Tibial nerve (tissue), 4 donors: ENCODE data around the gene ATP2C2. TPM values are rescaled to one million over a fixed set of nuclear protein-coding genes. Genes with fewer than 3 reads are reported as not detected.

Experiments
- DNase-seq, 2 donors: peaks; one replicate each; pipeline ENCODE4 v3.0.0-alpha.2; 2019; ENCODE audit warnings: low spot score in 2 of 2
- H3K27ac ChIP-seq, 4 donors: fragments of 200-600 bp; sonication (generic) in 3 of 4; one replicate each; pipeline ENCODE4 v1.5.1; 2017 to 2019; ENCODE audit warnings: mild to moderate bottlenecking in 1 of 4
- H3K27me3 ChIP-seq, 2 donors: fragments of 200-600 bp; sonication (generic) in 1 of 2; one replicate each; pipeline versions ENCODE4 v1.5.1 to v1.6.0; 2017 to 2019
- H3K36me3 ChIP-seq, 3 donors: fragments of 200-600 bp; sonication (generic); one replicate each; pipeline ENCODE4 v1.5.1; 2018 to 2019
- H3K4me1 ChIP-seq, 4 donors: fragments of 200-600 bp; sonication (generic) in 3 of 4; one replicate each; pipeline ENCODE4 v1.5.1; 2017 to 2019
- H3K4me3 ChIP-seq, 4 donors: fragments of 200-600 bp; sonication (generic) in 3 of 4; one replicate each; pipeline ENCODE4 v1.5.1; 2017 to 2019; ENCODE audit warnings: mild to moderate bottlenecking in 1 of 4, moderate library complexity in 1 of 4
- H3K9me3 ChIP-seq, 4 donors: fragments of 200-600 bp; sonication (generic) in 3 of 4; one replicate each; pipeline ENCODE4 v1.5.1; 2017 to 2019
- CTCF ChIP-seq, 5 experiments: fragments of 200-600 bp in 3 of 5; fragments of 450-650 bp in 2 of 5; sonication (generic) in 3 of 5; IDR thresholded peaks; one replicate each; pipeline ENCODE4 v1.5.1; 2016 to 2019; ENCODE audit warnings: antibody characterized with exemption in 5 of 5, mild to moderate bottlenecking in 3 of 5, moderate library complexity in 2 of 5
- EP300 ChIP-seq, 2 donors: sonication (generic); formaldehyde crosslinking; IDR thresholded peaks; one replicate each; pipeline ENCODE4 v1.6.1; 2017; ENCODE audit warnings: antibody characterized with exemption in 2 of 2, mild to moderate bottlenecking in 1 of 2
- POLR2A ChIP-seq, 2 donors: fragments of 450-650 bp; IDR thresholded peaks; one replicate each; pipeline ENCODE4 v1.6.1; 2017; ENCODE audit warnings: antibody characterized with exemption in 2 of 2, mild to moderate bottlenecking in 2 of 2, moderate library complexity in 2 of 2
- WGBS, 2 donors: methylation state at CpG; one replicate each; pipeline ENCODE4 v1.1.5; 2018; 5-methylcytosine and 5-hydroxymethylcytosine counted together
- total RNA-seq, 4 donors: library from RNA; depleted of rRNA; stranded (reverse); fragments of >200 nt; gene quantifications; one replicate each; pipeline ENCODE4 v1.1.0, GENCODE V29; 2016

ATP2C2 gene
- total RNA-seq, 4 donors from 2014 or later = not detected

- peaks cover 0 to 74% (median 3%) of the 10 kb centered on the region in 3 donors for H3K36me3 ChIP-seq
- no peaks in the 10 kb centered on the region for H3K27me3 ChIP-seq
- no peaks in the 10 kb centered on the region for H3K4me1 ChIP-seq
- 69 to 73% methylated on average over 6 to 7 of the region's 7 CpGs for WGBS, 2 donors
- no peak for DNase-seq
- no peak for TF ChIP-seq CTCF (IDR thresholded peaks at IDR 0.05)
- TF ChIP-seq EP300 (IDR thresholded peaks at IDR 0.05) = no peak
- TF ChIP-seq POLR2A (IDR thresholded peaks at IDR 0.05) = no peak
- H3K27ac ChIP-seq = no peak overlapping the region
- H3K9me3 ChIP-seq = peaks cover 0 to 18% (median 0%) of the 10 kb centered on the region in 4 donors
- no peak overlapping the region for H3K4me3 ChIP-seq
Measured at GRCh38 chr16:84463221-84463620, 94.9 kb downstream of the ATP2C2 start.

- TF ChIP-seq EP300 (IDR thresholded peaks at IDR 0.05) = no peak
- TF ChIP-seq CTCF (IDR thresholded peaks at IDR 0.05) = no peak
- no peak for TF ChIP-seq POLR2A (IDR thresholded peaks at IDR 0.05)
- no peak overlapping the region for H3K4me3 ChIP-seq
- no peaks in the 10 kb centered on the region for H3K27me3 ChIP-seq
- 78 to 81% methylated on average over 6 of the region's 6 CpGs for WGBS, 2 donors
- no peak for DNase-seq
- H3K36me3 ChIP-seq = peaks cover 0 to 80% (median 3%) of the 10 kb centered on the region in 3 donors
- no peak overlapping the region for H3K27ac ChIP-seq
- H3K4me1 ChIP-seq = no peaks in the 10 kb centered on the region
- peaks cover 0 to 18% (median 0%) of the 10 kb centered on the region in 4 donors for H3K9me3 ChIP-seq
Measured at GRCh38 chr16:84464116-84464515, 95.8 kb downstream of the ATP2C2 start.

DNA sequence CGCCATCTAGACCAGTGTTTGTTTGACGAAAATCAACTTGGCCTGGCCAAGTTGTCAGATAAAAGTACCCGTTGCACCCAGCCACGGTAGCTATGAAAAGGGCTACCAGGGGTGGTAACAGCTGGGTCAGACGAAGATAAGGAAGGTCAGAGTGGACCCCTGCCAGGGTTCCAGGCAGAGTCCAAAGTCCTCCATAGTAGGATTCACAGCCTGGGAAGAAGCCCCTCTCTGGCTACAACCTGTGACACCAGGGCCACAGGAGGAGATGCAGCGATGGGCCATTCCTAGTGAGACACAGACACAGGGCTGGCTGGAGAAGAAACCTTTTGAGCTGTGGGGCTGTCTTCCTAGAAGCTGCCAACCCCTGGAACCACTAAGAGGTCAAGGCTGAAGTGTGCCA lies 96.8 kb downstream of the ATP2C2 start:
- H3K27ac ChIP-seq = no peak overlapping the region
- H3K9me3 ChIP-seq = peaks cover 0 to 18% (median 0%) of the 10 kb centered on the region in 4 donors
- DNase-seq = no peak
- TF ChIP-seq EP300 (IDR thresholded peaks at IDR 0.05) = no peak
- no peak for TF ChIP-seq CTCF (IDR thresholded peaks at IDR 0.05)
- TF ChIP-seq POLR2A (IDR thresholded peaks at IDR 0.05) = no peak
- no peaks in the 10 kb centered on the region for H3K27me3 ChIP-seq
- WGBS, 2 donors = 86 to 90% methylated on average over 6 of the region's 6 CpGs
- H3K4me1 ChIP-seq = no peaks in the 10 kb centered on the region
- peaks cover 0 to 74% (median 3%) of the 10 kb centered on the region in 3 donors for H3K36me3 ChIP-seq
- no peak overlapping the region for H3K4me3 ChIP-seq

DNA sequence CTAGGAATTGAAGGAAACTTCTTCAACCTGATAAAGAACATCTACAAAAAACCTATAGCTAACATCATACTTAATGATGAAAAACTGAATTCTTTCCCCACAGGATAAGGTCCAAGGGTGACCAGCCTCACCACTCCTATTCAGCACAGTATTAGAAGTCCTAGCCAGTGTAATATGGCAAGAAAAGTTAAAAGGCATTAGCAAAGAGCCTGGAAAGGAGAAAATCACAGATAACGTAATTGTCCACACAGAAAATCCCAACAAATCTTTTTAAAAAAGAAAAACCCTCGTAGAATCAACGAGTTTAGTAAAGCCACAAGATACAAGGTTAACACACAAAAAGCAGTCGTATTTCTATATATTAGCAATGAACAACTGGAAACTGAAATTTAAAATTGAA lies 98.4 kb downstream of the ATP2C2 start:
- Histone ChIP-seq H3K4me3 (no peak overlapping the region), H3K9me3 (peaks cover 0 to 18% (median 0%) of the 10 kb centered on the region in 4 donors), H3K27ac (no peak overlapping the region), H3K27me3 (no peaks in the 10 kb centered on the region), H3K4me1 (no peaks in the 10 kb centered on the region), H3K36me3 (peaks cover 0 to 65% (median 3%) of the 10 kb centered on the region in 3 donors)
- TF ChIP-seq POLR2A (IDR thresholded peaks at IDR 0.05) = no peak
- no peak for TF ChIP-seq EP300 (IDR thresholded peaks at IDR 0.05)
- TF ChIP-seq CTCF (IDR thresholded peaks at IDR 0.05) = no peak
- no peak for DNase-seq
- 63 to 71% methylated on average over 4 of the region's 4 CpGs for WGBS, 2 donors

- Histone ChIP-seq H3K27me3 (no peaks in the 10 kb centered on the region), H3K9me3 (peaks cover 0 to 18% (median 0%) of the 10 kb centered on the region in 4 donors), H3K27ac (no peak overlapping the region), H3K36me3 (peaks cover 0 to 60% (median 3%) of the 10 kb centered on the region in 3 donors), H3K4me1 (no peaks in the 10 kb centered on the region), H3K4me3 (no peak overlapping the region)
- 100% methylated on average over 1 of the region's 1 CpG for WGBS, 2 donors
- TF ChIP-seq EP300 (IDR thresholded peaks at IDR 0.05) (no peak), CTCF (IDR thresholded peaks at IDR 0.05) (no peak), POLR2A (IDR thresholded peaks at IDR 0.05) (no peak)
- no peak for DNase-seq
Measured at GRCh38 chr16:84467256-84467655, 98.9 kb downstream of the ATP2C2 start.
